SU-DHL-6 (cell line): ENCODE measurements around the gene BRD3OS.
A peak's percentile ranks its signal among the peaks of the same experiment; 100 is the strongest.

ENCODE experiments used
- H2AFZ ChIP-seq: fragments of 200-600 bp; sonication (generic); 2 replicates; pipeline ENCODE4 v1.6.1; 2014; ENCODE audit warnings: low read depth, mild to moderate bottlenecking, moderate library complexity, mixed read lengths, antibody characterized with exemption, low read length; ENCODE audit not compliant: severe bottlenecking
- H3F3A ChIP-seq: fragments of 200-600 bp; shearing (Covaris generic); 2 replicates; pipeline ENCODE4 v1.6.0; 2016; ENCODE audit warnings: antibody characterized with exemption, mild to moderate bottlenecking; ENCODE audit not compliant: insufficient read depth
- H3K27ac ChIP-seq: fragments of 200-600 bp; sonication (generic); 2 replicates; pipeline ENCODE4 v1.5.1; 2016; ENCODE audit warnings: low read depth, mild to moderate bottlenecking, low read length, moderate library complexity, mixed read lengths
- H3K27me3 ChIP-seq: fragments of 200-600 bp; sonication (generic), shearing (Covaris generic); 2 replicates; pipeline ENCODE4 v1.6.0; 2014; ENCODE audit warnings: mild to moderate bottlenecking, low read length
- H3K36me3 ChIP-seq: fragments of 200-600 bp; sonication (generic); 2 replicates; pipeline ENCODE4 v1.6.1; 2014; ENCODE audit warnings: mild to moderate bottlenecking, low read length, mixed read lengths
- H3K4me2 ChIP-seq: fragments of 300-600, 200-600 bp; shearing (Covaris generic), sonication (generic); 2 replicates; pipeline ENCODE4 v1.6.0; 2014; ENCODE audit warnings: low read length, low read depth, mild to moderate bottlenecking; ENCODE audit not compliant: poor library complexity, severe bottlenecking
- H3K4me3 ChIP-seq: fragments of 200-600 bp; sonication (generic); 2 replicates; pipeline ENCODE4 v1.5.1; 2014; ENCODE audit warnings: antibody characterized with exemption, low read length, mild to moderate bottlenecking, mixed read lengths; ENCODE audit not compliant: insufficient read depth, poor library complexity, severe bottlenecking
- H3K79me2 ChIP-seq: fragments of 200-600 bp; sonication (generic); 2 replicates; pipeline ENCODE4 v1.6.1; 2014; ENCODE audit warnings: mild to moderate bottlenecking, low read length, moderate library complexity; ENCODE audit not compliant: insufficient read depth
- H3K9ac ChIP-seq: fragments of 200-600 bp; sonication (generic); 2 replicates; pipeline ENCODE4 v1.7.0; 2014; ENCODE audit warnings: mild to moderate bottlenecking, low read length
- H3K9me2 ChIP-seq: fragments of 200-600 bp; sonication (generic); replicated peaks from 2 replicates; pipeline ENCODE4 v1.6.1; 2014; ENCODE audit warnings: low read length; ENCODE audit not compliant: insufficient read depth
- H3K9me3 ChIP-seq: fragments of 200-600 bp; sonication (generic); 2 replicates; pipeline ENCODE4 v1.6.1; 2014; ENCODE audit warnings: low read length, mixed read lengths; ENCODE audit not compliant: insufficient read depth
- H4K20me1 ChIP-seq: fragments of 200-600 bp; sonication (generic); 2 replicates; pipeline ENCODE4 v1.6.1; 2014; ENCODE audit warnings: low read depth, mild to moderate bottlenecking, antibody characterized with exemption, low read length, moderate library complexity, mixed read lengths
- CTCF ChIP-seq: fragments of 200-600 bp; sonication (generic); IDR thresholded peaks from one replicate; pipeline ENCODE4 v1.5.1; 2017; ENCODE audit warnings: antibody characterized with exemption, mild to moderate bottlenecking, low read length, moderate library complexity; ENCODE audit not compliant: insufficient read depth, poor library complexity, severe bottlenecking
- EZH2phosphoT487 ChIP-seq: fragments of 200-600 bp; sonication (generic), shearing (Covaris generic); conservative IDR thresholded peaks from 2 replicates; pipeline ENCODE4 v1.6.1; 2018; ENCODE audit warnings: mild to moderate bottlenecking, antibody characterized with exemption, low read length, moderate library complexity, mixed read lengths

BRD3OS gene

GRCh38 chr9:134024828-134025605, at the start of gene BRD3OS:
Gene BRD3OS, plus strand, starts transcription at chr9:134025481. Its CDS starts 1,267 bp downstream, at chr9:134026748.
- TF ChIP-seq CTCF (no peak), EZH2phosphoT487 (no peak)
- Histone ChIP-seq H2AFZ (peak within 1 kb of the TSS; percentile 96), H4K20me1 (no peaks in the 10 kb centered on the region), H3K9me3 (no peaks in the 10 kb centered on the region), H3K79me2 (no peaks in the 10 kb centered on the region), H3K9me2 (no peaks in the 10 kb centered on the region), H3K27ac (no peak within 1 kb of the TSS), H3K36me3 (no peaks in the 10 kb centered on the region), H3F3A (peaks cover 6% of the 10 kb centered on the region; the same call in 1 of the 2 replicates), H3K9ac (peak within 1 kb of the TSS; percentile 54), H3K4me3 (peak within 1 kb of the TSS; percentile 66), H3K27me3 (no peaks in the 10 kb centered on the region), H3K4me2 (peak within 1 kb of the TSS; percentile 71)

GRCh38 chr9:133975511-133975910, 49.8 kb upstream of the BRD3OS start:
- Histone ChIP-seq H3K36me3 (no peaks in the 10 kb centered on the region), H2AFZ (no peak overlapping the region), H3F3A (peaks cover 11% of the 10 kb centered on the region), H3K4me2 (no peak overlapping the region), H3K9me2 (no peaks in the 10 kb centered on the region), H3K27ac (no peak overlapping the region), H3K9ac (no peak overlapping the region), H3K79me2 (peaks cover 90% of the 10 kb centered on the region), H4K20me1 (peaks cover 6% of the 10 kb centered on the region; the same call in 1 of the 2 replicates), H3K27me3 (no peaks in the 10 kb centered on the region), H3K4me3 (no peak overlapping the region), H3K9me3 (no peaks in the 10 kb centered on the region)
- TF ChIP-seq EZH2phosphoT487 (no peak), CTCF (no peak)

- Histone ChIP-seq H3K27ac (no peak overlapping the region), H4K20me1 (peaks cover 6% of the 10 kb centered on the region; the same call in 1 of the 2 replicates), H3K9ac (no peak overlapping the region), H3K79me2 (peaks cover 86% of the 10 kb centered on the region), H3K9me2 (no peaks in the 10 kb centered on the region), H3K4me3 (no peak overlapping the region), H3K9me3 (no peaks in the 10 kb centered on the region), H3K4me2 (no peak overlapping the region), H3F3A (peaks cover 16% of the 10 kb centered on the region), H3K36me3 (no peaks in the 10 kb centered on the region), H2AFZ (no peak overlapping the region), H3K27me3 (no peaks in the 10 kb centered on the region)
- TF ChIP-seq EZH2phosphoT487 (no peak), CTCF (no peak)
These were observed 49.0 kb upstream of the BRD3OS start for GRCh38 chr9:133976191-133976861.
